Nephron (organoid): Measurements from ENCODE around the gene TRPC4.

Experiments used
- H3K27ac Mint-ChIP-seq, 3 experiments: 2 replicates each; pipeline ENCODE4 v1.8.0; 2020; ENCODE audit warnings: mixed read lengths in 3 of 3, mild to moderate bottlenecking in 2 of 3, moderate library complexity in 1 of 3
- H3K27me3 Mint-ChIP-seq: 2 replicates; pipeline ENCODE4 v1.8.0; 2021; ENCODE audit warnings: low read depth, mild to moderate bottlenecking, moderate library complexity, mixed read lengths
- H3K36me3 Mint-ChIP-seq: 2 replicates; pipeline ENCODE4 v1.8.0; 2020; ENCODE audit warnings: low read depth, mixed read lengths
- H3K4me1 Mint-ChIP-seq: 2 replicates; pipeline ENCODE4 v1.8.0; 2020; ENCODE audit warnings: mixed read lengths
- H3K4me3 Mint-ChIP-seq, 3 experiments: 2 replicates each; pipeline ENCODE4 v1.8.0; 2020; ENCODE audit warnings: mild to moderate bottlenecking in 3 of 3, mixed read lengths in 3 of 3, moderate library complexity in 2 of 3
- H3K9me3 Mint-ChIP-seq: 2 replicates; pipeline ENCODE4 v1.8.0; 2020; ENCODE audit warnings: mixed read lengths
- CTCF ChIP-seq, 3 experiments: fragments of 200-600 bp; sonication (generic); IDR thresholded peaks; one replicate each; pipeline ENCODE4 v1.5.0; 2021; ENCODE audit warnings: antibody characterized with exemption in 3 of 3; ENCODE audit not compliant: unreplicated experiment in 3 of 3

The TRPC4 gene

GRCh38 chr13:37886879-37887278 lies 17.3 kb upstream of the TRPC4 start:
- no peaks in the 10 kb centered on the region for H3K9me3 Mint-ChIP-seq
- no peaks in the 10 kb centered on the region for H3K36me3 Mint-ChIP-seq
- H3K27ac Mint-ChIP-seq, result no peak overlapping the region
- H3K27me3 Mint-ChIP-seq, result no peaks in the 10 kb centered on the region
- no peaks in the 10 kb centered on the region for H3K4me1 Mint-ChIP-seq
- no peak overlapping the region for H3K4me3 Mint-ChIP-seq
- no peak for TF ChIP-seq CTCF (IDR thresholded peaks at IDR 0.05; ENCODE audit: unreplicated experiment in 3 of 3)

GRCh38 chr13:37884674-37885073 lies 15.1 kb upstream of the TRPC4 start:
- Mint-ChIP-seq H3K36me3 (no peaks in the 10 kb centered on the region), H3K4me1 (no peaks in the 10 kb centered on the region), H3K27ac (no peak overlapping the region), H3K27me3 (peaks cover 4% of the 10 kb centered on the region), H3K4me3 (no peak overlapping the region), H3K9me3 (no peaks in the 10 kb centered on the region)
- no peak for TF ChIP-seq CTCF (IDR thresholded peaks at IDR 0.05; ENCODE audit: unreplicated experiment in 3 of 3)

GRCh38 chr13:37884026-37884425 lies 14.5 kb upstream of the TRPC4 start:
- Mint-ChIP-seq H3K27ac (no peak overlapping the region), H3K9me3 (no peaks in the 10 kb centered on the region), H3K27me3 (peaks cover 4% of the 10 kb centered on the region), H3K36me3 (no peaks in the 10 kb centered on the region), H3K4me1 (no peaks in the 10 kb centered on the region), H3K4me3 (no peak overlapping the region)
- TF ChIP-seq CTCF (IDR thresholded peaks at IDR 0.05; ENCODE audit: unreplicated experiment in 3 of 3), result no peak

GRCh38 chr13:37878921-37879320 lies 9.3 kb upstream of the TRPC4 start:
- Mint-ChIP-seq H3K9me3 (no peaks in the 10 kb centered on the region), H3K4me3 (no peak overlapping the region), H3K36me3 (no peaks in the 10 kb centered on the region), H3K27ac (no peak overlapping the region), H3K27me3 (peaks cover 4% of the 10 kb centered on the region), H3K4me1 (no peaks in the 10 kb centered on the region)
- TF ChIP-seq CTCF (IDR thresholded peaks at IDR 0.05; ENCODE audit: unreplicated experiment in 3 of 3), result no peak

GRCh38 chr13:37878496-37878895 lies 8.9 kb upstream of the TRPC4 start:
- Mint-ChIP-seq H3K36me3 (no peaks in the 10 kb centered on the region), H3K27me3 (peaks cover 4% of the 10 kb centered on the region), H3K9me3 (no peaks in the 10 kb centered on the region), H3K4me1 (no peaks in the 10 kb centered on the region), H3K27ac (no peak overlapping the region), H3K4me3 (no peak overlapping the region)
- TF ChIP-seq CTCF (IDR thresholded peaks at IDR 0.05; ENCODE audit: unreplicated experiment in 3 of 3), result no peak

GRCh38 chr13:37870895-37871550 lies 1.5 kb upstream of the TRPC4 start:
- Mint-ChIP-seq H3K9me3 (no peaks in the 10 kb centered on the region), H3K4me1 (peaks cover 24% of the 10 kb centered on the region), H3K4me3 (peak overlapping the region; percentile 87 to 92 (median 88)), H3K27me3 (peaks cover 36% of the 10 kb centered on the region), H3K36me3 (no peaks in the 10 kb centered on the region), H3K27ac (peak overlapping the region in 2 of 3 experiments; percentile 30 to 50)
- TF ChIP-seq CTCF (IDR thresholded peaks at IDR 0.05; ENCODE audit: unreplicated experiment in 3 of 3), result no peak
